Effector memory CD4-positive, alpha-beta T cell (primary cell): ENCODE data around the gene FBXW5.

Source experiments
- DNase-seq, 3 donors: peaks; one replicate each; pipeline ENCODE4 v3.0.0-alpha.2; 2020
- H3K27ac ChIP-seq: 2 replicates; pipeline ENCODE4 v1.7.0; 2013; ENCODE audit warnings: mild to moderate bottlenecking, low read length, moderate library complexity; ENCODE audit not compliant: insufficient read depth, poor library complexity, severe bottlenecking
- H3K27me3 ChIP-seq: replicated peaks from 2 replicates; pipeline ENCODE4 v1.7.0; 2013; ENCODE audit warnings: mild to moderate bottlenecking, low read length; ENCODE audit not compliant: insufficient read depth, control insufficient read depth, poor library complexity, severe bottlenecking
- H3K36me3 ChIP-seq: 2 replicates; pipeline ENCODE4 v1.7.0; 2013; ENCODE audit warnings: mild to moderate bottlenecking, low read length, moderate library complexity; ENCODE audit not compliant: control insufficient read depth, insufficient read depth
- H3K4me1 ChIP-seq: 2 replicates; pipeline ENCODE4 v1.7.0; 2013; ENCODE audit warnings: low read length, mild to moderate bottlenecking; ENCODE audit not compliant: control insufficient read depth, insufficient read depth, poor library complexity, severe bottlenecking
- H3K4me3 ChIP-seq: 2 replicates; pipeline ENCODE4 v1.7.0; 2013; ENCODE audit warnings: low read length, low read depth, mild to moderate bottlenecking; ENCODE audit not compliant: insufficient read depth, poor library complexity, severe bottlenecking
- H3K9me3 ChIP-seq: 2 replicates; pipeline ENCODE4 v1.7.0; 2013; ENCODE audit warnings: mild to moderate bottlenecking, low read length, moderate library complexity; ENCODE audit not compliant: control insufficient read depth

FBXW5 gene

DNA sequence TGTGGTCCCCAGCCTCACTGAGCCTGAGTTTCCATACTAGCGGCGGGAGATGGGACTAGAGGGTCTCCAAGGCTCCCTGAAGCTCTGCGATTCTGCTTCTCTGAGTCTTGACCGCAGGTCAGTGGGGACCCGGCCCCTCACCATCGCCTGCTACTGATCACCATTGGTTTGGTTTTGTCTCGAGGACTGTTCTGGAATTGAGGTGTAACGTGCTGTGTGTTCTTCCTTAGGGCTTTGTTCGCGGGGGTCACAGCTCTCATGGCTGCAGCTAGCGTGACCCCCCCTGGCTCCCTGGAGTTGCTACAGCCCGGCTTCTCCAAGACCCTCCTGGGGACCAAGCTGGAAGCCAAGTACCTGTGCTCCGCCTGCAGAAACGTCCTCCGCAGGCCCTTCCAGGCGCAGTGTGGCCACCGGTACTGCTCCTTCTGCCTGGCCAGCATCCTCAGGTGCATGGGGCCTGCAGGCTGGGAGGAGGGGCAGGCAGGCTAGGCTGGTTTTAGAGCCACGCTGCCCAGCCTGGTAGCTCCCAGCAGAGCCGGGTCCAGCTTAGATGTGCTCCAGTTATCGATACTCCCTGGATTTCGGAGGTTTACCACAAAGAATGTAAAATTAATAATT, 45.9 kb downstream of the FBXW5 start:
- Histone ChIP-seq H3K36me3 (peaks cover 28% of the 10 kb centered on the region), H3K4me3 (no peak overlapping the region), H3K27ac (no peak overlapping the region), H3K27me3 (no peaks in the 10 kb centered on the region), H3K4me1 (peaks cover 21% of the 10 kb centered on the region), H3K9me3 (no peaks in the 10 kb centered on the region)
- no peak for DNase-seq

DNA sequence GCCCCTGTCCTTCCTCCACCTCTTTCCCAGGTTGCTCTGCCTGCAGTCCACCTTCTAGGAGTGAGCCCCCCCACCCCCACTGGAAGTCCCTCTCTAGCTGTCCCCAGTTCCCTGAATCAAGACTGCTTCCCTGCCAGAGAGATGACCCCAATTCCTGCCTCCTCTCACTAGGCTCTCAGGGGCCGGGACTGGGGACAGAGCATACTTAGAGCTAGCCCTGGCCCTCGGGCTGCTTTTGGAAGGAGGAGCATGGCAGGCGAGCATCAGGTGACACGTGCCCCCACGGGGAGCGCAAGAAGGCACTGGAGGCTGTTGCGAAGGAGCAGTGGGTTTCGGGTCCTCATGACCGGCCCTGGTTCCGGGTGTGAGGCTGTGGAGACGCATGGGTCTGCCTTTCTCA, 48.5 kb downstream of the FBXW5 start:
- Histone ChIP-seq H3K36me3 (peaks cover 30% of the 10 kb centered on the region), H3K4me3 (no peak overlapping the region), H3K27ac (peak overlapping the region; percentile 11), H3K27me3 (no peaks in the 10 kb centered on the region), H3K9me3 (no peaks in the 10 kb centered on the region), H3K4me1 (no peaks in the 10 kb centered on the region)
- no peak for DNase-seq

DNA sequence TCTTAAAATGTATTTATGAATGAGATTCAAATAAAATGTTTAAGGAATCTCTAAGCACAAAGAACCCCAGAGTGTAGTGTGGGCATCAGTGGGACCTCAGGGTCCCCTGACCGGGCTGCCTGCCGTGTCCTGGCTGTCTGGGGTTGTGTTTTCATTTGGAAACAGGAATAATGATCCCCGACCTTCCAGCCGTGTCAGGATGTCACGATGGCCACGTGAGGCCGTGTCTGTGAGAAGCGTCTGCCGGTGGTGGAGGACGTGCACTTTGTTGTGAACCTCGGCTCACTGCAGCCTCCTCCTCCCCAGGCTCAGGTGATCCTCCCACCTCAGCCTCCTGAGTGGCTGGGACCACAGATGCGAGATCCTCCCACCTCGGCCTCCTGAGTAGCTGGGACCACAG, 53.9 kb downstream of the FBXW5 start:
- peaks cover 11% of the 10 kb centered on the region for H3K4me1 ChIP-seq
- peaks cover 15% of the 10 kb centered on the region for H3K36me3 ChIP-seq
- no peaks in the 10 kb centered on the region for H3K27me3 ChIP-seq
- no peak for DNase-seq
- H3K9me3 ChIP-seq: no peaks in the 10 kb centered on the region
- H3K4me3 ChIP-seq: no peak overlapping the region
- no peak overlapping the region for H3K27ac ChIP-seq
